Endothelial cell (in vitro differentiated cells): Measurements from ENCODE around the gene CLEC20A. TPM values are rescaled to one million over a fixed set of nuclear protein-coding genes. Genes with fewer than 3 reads are reported as not detected.

Experiments used
- DNase-seq: peaks from one replicate; pipeline ENCODE4 v3.0.0; 2021; ENCODE audit warnings: low spot score
- H3K27ac Mint-ChIP-seq: one replicate; pipeline ENCODE4 v1.8.0; 2021; ENCODE audit warnings: mixed read lengths, inconsistent platforms; ENCODE audit not compliant: unreplicated experiment
- H3K27me3 Mint-ChIP-seq: one replicate; pipeline ENCODE4 v1.8.0; 2021; ENCODE audit warnings: mild to moderate bottlenecking, moderate library complexity, mixed read lengths, inconsistent platforms; ENCODE audit not compliant: unreplicated experiment
- H3K36me3 Mint-ChIP-seq: one replicate; pipeline ENCODE4 v1.8.0; 2021; ENCODE audit warnings: mild to moderate bottlenecking, low read depth, mixed read lengths, inconsistent platforms; ENCODE audit not compliant: unreplicated experiment
- H3K4me1 Mint-ChIP-seq: one replicate; pipeline ENCODE4 v1.8.0; 2021; ENCODE audit warnings: mild to moderate bottlenecking, mixed read lengths, inconsistent platforms; ENCODE audit not compliant: unreplicated experiment
- H3K4me3 Mint-ChIP-seq: one replicate; pipeline ENCODE4 v1.8.0; 2021; ENCODE audit warnings: mild to moderate bottlenecking, mixed read lengths, inconsistent platforms; ENCODE audit not compliant: unreplicated experiment
- H3K9me3 Mint-ChIP-seq: one replicate; pipeline ENCODE4 v1.8.0; 2021; ENCODE audit warnings: mixed read lengths, inconsistent platforms; ENCODE audit not compliant: unreplicated experiment
- CTCF ChIP-seq: fragments of 200-600 bp; sonication (generic); IDR thresholded peaks from one replicate; pipeline ENCODE4 v1.5.0; 2021; ENCODE audit warnings: antibody characterized with exemption; ENCODE audit not compliant: unreplicated experiment
- total RNA-seq: library from RNA; stranded (reverse); fragmentation: NEBNext Ultra II Directional; extraction: Animal tissue kit (Norgen Biotek cat#: 25700); gene quantifications from one replicate; pipeline ENCODE4 v1.2.1, GENCODE V29; 2021; ENCODE audit not compliant: unreplicated experiment

CLEC20A gene
- total RNA-seq, 1 donor from 2014 or later: not detected

- Mint-ChIP-seq H3K4me3 (no peak overlapping the region), H3K4me1 (no peaks in the 10 kb centered on the region), H3K27ac (no peak overlapping the region), H3K27me3 (peaks cover 4% of the 10 kb centered on the region), H3K9me3 (no peaks in the 10 kb centered on the region), H3K36me3 (no peaks in the 10 kb centered on the region)
- no peak for DNase-seq
- TF ChIP-seq CTCF: no peak
Observed at GRCh38 chr1:178527117-178527516, 30.4 kb upstream of the CLEC20A start.

- Mint-ChIP-seq H3K27me3 (peaks cover 3% of the 10 kb centered on the region), H3K36me3 (no peaks in the 10 kb centered on the region), H3K4me3 (no peak overlapping the region), H3K9me3 (no peaks in the 10 kb centered on the region), H3K4me1 (no peaks in the 10 kb centered on the region), H3K27ac (no peak overlapping the region)
- no peak for DNase-seq
- TF ChIP-seq CTCF: no peak
Observed at GRCh38 chr1:178521241-178521640, 24.5 kb upstream of the CLEC20A start.

- H3K36me3 Mint-ChIP-seq: no peaks in the 10 kb centered on the region
- H3K9me3 Mint-ChIP-seq: no peaks in the 10 kb centered on the region
- H3K4me3 Mint-ChIP-seq: no peak overlapping the region
- H3K4me1 Mint-ChIP-seq: no peaks in the 10 kb centered on the region
- H3K27ac Mint-ChIP-seq: no peak overlapping the region
- DNase-seq: no peak
- TF ChIP-seq CTCF: no peak
- peaks cover 3% of the 10 kb centered on the region for H3K27me3 Mint-ChIP-seq
Observed at GRCh38 chr1:178520803-178521202, 24.0 kb upstream of the CLEC20A start.

- no peak for DNase-seq
- Mint-ChIP-seq H3K4me1 (no peaks in the 10 kb centered on the region), H3K4me3 (no peak overlapping the region), H3K27ac (no peak overlapping the region), H3K36me3 (no peaks in the 10 kb centered on the region), H3K27me3 (peaks cover 5% of the 10 kb centered on the region), H3K9me3 (no peaks in the 10 kb centered on the region)
- no peak for TF ChIP-seq CTCF
Observed at GRCh38 chr1:178518894-178519293, 22.1 kb upstream of the CLEC20A start.

- H3K9me3 Mint-ChIP-seq: no peaks in the 10 kb centered on the region
- no peaks in the 10 kb centered on the region for H3K36me3 Mint-ChIP-seq
- no peak for DNase-seq
- no peak overlapping the region for H3K27ac Mint-ChIP-seq
- no peak overlapping the region for H3K4me3 Mint-ChIP-seq
- no peaks in the 10 kb centered on the region for H3K4me1 Mint-ChIP-seq
- TF ChIP-seq CTCF: no peak
- H3K27me3 Mint-ChIP-seq: peaks cover 4% of the 10 kb centered on the region
Observed at GRCh38 chr1:178516110-178516509, 19.3 kb upstream of the CLEC20A start.
